HG03103 (cell line): ENCODE measurements around the gene CACTIN.

Experiments used
- ATAC-seq: cut with Tn5 transposase; IDR thresholded peaks from one replicate; pipeline ENCODE4 v1.9.1; 2021; ENCODE audit warnings: low read depth; ENCODE audit not compliant: unreplicated experiment

The CACTIN gene

DNA sequence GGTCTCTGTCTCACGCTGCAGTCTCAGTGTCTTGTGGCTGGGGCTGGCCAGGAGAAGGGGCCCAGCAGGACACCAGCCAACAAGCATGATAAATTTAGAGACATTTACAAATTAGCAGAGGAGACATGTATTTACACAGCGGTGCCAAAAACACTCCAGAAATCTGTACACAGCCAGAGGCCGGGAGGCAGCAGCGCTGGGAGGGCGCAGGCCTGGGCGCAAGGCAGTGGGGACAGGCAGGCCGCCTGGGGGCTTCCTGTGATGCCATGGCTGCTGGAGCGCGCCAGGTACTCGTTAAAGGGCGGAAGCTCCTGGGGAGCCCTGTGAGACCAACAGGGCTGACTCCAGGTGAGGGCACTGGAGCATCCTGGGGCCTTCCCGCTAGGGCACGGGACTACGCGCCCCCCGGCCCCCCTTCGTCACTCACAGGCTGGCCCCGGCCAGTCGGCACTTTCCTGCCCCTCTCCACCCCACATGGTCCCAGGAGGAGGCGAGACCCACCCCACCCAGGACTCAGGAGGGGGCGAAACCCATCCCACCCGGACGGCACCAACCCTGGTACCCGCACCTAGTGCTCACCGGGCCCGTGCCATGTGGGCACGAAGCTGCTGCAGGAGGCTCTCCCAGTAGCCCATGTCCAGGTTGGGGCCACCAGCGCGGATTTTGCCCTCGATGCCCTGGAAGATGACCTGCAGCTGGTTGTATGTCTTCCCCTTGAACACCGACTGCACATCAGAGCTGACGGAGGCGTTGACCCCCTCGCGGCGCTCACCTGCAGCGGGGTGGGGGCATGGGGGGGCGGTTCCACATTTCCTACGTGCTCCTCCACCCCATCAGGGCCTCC is 12.6 kb downstream of the CACTIN start:
- no peak for ATAC-seq

DNA sequence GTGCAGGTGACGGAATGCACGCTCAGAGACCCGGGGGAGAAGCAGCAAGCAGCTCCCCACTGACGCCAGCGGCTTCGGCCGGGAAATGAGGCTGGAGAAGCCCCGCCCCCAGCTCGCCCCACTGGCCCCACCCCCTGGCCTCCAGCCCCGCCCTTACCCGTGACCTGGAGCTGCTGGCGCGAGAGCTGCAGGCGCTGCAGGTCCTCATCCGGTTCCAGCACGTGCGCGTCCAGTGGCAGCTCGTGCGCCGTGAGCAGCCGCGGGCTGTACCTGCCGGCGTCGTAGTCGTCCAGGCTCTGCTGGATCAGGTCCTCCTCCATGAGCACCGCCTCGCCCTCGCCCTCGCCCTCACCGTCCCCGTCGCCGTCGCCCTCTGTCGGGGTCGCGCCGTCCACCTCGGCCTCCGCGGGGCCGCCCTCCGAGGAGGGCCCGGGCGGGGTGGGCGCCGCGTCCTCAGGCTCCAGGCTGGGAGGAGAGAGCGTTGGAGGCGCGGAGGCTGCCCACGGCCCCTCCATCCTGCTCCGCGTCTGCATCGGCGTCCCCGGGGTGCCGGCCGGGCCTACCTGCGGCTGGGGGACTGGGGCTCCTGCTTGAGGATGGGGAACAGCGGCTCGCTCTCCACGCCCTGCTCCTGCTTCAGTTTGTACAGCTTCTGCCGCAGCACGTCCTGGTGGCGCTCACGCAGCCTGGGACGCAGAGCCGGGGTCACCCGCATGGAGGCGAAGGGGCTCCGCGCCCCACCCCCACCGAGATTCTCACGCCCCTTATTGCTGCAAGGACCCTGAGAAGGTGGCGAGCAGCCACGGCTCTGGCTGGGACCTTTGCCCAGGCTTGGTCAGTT is 13.5 kb downstream of the CACTIN start:
- no peak for ATAC-seq

DNA sequence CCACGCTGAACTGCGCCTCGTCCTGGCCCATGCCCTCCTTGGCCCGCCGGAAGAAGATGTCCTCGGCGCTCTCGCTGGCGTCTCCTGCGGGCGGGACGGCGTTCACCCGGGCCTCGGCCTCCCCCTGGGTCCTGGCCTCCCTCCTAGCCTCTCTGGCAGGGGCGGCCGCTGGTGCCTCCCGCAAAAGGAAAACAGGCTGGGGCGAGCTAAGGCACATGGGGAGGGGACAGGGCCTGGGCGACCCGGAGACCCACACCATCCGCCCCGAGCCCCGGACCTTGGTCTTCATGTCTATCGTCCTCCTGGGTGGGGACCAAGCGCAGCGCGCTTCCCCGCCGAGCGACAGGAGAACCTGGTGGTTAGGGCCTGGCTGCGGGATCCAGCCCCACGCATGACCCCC is 14.3 kb downstream of the CACTIN start:
- no peak for ATAC-seq

DNA sequence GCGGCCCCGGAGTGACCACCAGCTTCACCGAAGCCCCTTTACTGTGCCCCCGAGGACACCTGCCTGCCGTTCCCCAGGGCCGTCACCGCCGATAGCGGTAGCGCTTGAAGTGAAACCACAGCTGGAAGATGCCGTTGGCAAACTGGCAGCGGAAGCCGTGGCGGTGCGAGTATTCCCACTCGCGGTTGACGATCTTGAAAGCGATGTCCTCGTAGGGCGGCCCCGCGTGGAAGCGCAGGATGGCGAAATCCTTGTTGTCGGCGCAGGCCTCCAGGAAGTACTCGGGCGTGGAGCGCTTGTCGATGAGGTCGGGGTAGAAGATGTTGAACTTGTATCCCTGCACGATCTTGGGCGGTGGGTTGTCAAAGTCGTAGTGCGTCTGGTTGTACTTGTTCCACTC is 14.7 kb downstream of the CACTIN start:
- no peak for ATAC-seq

DNA sequence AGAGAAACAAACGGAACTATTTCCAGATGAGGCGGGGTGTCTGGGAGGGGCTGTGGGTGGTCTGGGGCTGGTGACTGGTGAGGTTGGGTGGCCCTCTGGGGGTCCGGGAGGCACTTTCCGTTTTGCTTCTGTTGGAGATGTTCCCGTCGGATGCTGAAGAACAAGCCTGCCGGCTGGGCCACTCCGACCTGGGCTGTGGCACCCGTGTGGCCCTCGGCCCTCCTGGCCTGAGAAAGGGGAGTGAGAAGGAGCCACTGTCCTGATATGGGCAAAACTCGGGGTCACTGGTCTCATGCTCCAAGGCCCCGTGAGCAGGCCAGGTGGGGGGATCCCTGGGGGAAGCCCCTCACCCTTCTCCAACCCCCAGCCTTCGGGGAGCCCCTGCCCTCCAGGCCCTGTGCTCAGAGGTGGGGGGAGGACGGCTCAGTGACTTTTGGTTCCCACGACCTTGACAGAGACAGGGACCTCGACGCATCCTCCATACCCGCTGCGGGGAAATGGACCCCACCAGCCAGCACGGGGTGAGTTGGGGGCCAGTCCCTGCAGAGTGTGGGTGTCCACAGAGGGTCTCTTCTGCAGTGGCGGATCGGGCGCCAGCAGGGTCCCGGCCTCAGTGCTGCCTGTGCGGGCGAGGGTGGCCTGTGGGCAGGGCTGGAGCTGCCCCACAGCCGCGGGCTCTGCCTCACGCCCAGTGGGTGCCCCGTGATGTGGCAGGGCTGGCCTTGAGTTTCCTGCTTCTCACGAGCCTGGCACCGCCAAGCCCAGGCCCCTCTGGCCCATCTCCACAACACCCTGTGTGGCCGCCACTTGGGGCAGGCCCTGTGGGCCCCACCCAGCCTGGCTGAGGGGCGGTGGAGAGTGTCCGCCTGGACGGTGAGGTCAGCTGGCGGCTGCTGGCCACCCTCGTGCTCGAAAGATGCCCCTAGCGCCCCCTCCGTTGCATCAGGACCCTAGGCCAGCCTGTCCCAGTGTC is 15.6 kb downstream of the CACTIN start:
- ATAC-seq: no peak

DNA sequence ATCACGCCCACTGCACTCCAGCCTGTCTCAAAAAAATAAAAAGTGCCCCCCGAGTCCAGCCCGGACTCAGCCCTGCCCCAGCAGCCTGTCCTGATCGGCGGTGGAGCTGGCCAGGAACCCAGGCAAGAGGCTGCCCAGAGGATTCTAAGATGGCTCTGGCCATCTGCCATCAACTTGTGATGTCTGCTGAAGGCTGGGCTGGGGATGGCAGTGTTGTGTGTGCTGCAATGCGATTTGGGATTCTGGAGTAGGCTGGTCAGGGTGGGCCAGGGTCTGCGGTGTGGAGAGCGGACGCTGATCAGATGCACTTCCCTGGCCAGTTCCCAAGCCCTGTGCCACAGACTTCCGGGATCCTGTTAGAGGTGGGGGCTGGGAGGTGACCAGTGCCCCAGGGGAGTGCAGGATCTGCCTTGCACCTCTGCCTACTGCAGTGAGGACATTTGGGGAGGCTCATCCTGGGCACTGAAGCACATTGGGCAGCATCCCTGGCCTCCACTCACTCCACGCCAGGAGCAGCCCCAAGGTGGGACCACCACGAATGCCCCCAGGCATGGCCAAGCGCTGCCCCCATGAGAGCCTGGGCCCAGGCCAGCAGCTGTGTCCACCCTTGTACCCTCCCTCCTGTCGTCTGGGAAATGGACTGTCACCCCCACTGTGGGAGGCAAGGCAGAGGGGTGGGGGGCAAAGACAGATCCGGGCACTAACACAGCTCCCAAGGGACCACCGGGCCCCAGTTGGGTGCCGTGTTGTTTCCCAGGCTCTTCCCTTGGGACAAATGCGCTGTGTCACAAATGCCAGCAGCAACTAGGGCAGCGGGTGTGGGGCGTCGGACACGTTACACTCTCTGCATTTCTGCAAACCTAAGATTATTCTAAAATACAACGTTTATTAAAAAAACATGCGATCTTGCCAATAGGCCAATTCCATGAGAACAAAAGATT is 16.5 kb downstream of the CACTIN start:
- ATAC-seq: no peak

DNA sequence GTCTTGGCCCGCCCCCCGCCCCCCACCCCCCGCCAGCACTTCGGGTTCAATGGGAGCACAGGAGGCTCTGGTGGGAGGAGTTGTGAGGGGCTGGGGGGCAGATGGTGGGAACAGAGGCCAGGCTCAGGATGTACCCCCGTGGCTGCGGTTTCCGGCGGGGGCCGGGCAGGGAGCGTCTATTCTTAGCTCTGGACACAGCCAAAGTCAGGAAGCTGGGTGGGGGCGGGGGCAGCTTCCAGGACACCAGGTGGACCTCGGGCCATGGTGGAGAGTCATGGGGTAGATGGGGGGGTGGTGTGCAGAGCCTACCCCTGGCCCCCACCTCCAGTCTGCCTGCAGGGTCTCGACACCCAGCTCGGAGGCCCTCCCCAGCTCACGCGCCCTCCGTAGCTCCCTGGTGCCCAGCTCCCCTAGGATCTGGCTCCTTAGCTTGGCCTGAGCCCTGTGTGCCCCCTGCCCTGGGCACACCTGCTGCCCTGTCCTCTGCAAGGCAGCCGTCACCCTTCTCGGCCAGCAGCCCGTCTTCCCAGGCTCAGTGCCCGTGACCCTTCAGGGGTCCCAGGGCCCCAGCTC is 17.8 kb downstream of the CACTIN start:
- no peak for ATAC-seq

DNA sequence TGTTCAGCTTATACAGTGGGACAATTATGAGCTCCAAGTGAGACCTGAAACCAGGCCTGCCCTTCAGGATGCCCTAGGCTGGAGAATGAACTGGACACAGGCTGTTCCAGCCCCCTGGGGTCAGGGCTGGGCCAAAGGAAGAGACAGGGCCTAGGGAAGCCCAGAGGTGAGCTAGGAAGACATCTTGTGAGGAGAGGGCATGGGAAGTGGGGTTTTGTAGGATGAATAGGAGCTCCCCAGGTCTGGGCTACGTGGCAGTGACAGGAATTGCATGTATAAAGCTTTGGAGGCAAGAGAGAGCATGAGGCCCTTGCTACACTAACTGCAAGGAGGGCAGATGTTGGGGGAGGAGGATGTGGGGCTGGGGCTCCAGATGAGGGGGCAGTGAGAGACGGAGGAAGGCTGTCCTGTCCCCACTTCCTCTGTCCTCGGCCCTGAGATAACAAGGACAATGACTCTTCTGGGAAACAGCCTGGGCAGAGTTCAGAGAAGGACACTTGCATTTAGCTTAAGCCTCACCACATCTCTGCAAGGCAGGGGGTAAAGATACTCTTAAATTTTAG is 18.4 kb downstream of the CACTIN start:
- ATAC-seq: no peak

DNA sequence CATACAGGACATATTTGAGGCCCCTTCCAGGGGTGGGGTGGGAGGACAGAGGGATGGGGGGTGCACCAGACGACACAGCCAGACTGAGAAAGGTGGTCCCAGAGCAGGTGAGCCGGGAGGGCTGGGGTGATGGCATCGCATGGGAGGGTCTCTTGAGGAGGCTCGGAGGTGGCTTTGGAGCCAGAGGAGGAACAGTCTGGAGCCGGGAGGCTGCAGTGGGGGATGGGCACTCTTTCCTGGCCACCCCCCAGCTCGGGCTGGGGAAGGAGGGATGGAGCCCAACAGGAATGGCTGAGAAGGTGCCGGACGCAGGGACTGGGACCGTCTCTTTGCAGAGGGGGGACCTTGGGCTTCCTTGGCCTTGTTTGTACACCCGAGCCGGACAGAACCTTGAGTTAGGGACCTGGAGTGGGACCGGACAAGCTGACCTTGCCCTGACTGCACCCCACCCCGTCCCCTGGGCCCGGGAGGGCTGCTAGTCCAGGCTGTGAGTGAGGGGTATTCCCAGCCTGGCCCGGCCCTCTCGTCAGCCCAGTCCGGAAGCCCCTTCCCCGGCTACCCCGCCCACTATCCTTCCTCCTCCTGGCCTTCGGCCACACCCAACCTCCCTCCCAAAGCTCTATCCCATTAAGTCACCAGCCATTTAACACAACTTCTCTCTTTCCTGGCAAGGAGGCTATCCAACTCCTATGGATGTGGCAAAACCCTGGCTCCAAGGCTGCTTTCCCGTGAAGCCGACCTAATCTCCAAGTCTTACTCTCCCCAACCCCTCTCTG is 19.1 kb downstream of the CACTIN start:
- no peak for ATAC-seq

DNA sequence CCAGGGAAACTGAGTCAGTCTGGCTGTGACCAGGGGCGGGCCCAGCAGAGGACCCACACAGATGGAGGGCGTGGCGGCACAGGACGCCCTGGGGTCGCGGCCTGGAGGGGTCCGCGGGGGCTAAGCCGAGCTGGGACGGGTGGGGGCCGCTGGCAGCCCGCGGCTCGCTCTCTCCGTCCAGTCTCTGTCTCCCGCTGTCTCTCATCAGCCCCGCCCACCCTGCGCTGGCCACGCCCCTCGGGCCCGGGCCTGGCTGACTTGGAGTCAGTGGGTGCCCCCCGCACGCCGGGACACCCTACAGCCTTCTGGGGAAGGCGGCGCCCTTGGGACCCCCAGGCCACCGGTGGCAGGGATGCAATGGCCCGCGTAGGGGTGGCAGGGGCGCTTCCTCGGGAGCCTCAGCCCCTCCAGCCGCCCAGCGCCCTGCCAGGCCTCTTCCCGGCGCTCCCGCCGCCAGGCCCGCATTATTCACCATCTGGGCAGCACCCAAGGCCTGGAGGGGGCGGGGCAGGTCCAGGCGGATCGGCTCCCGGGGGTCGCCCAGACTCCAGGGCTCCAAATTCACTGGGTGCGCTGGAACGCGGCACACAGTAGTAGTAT is 19.8 kb downstream of the CACTIN start, which contains the start of gene TBXA2R:
TBXA2R (minus strand) TSS at position 186 of the 600 bp plus-strand sequence. CDS start 6,241 bp downstream, outside the sequence.
- ATAC-seq: no peak

DNA sequence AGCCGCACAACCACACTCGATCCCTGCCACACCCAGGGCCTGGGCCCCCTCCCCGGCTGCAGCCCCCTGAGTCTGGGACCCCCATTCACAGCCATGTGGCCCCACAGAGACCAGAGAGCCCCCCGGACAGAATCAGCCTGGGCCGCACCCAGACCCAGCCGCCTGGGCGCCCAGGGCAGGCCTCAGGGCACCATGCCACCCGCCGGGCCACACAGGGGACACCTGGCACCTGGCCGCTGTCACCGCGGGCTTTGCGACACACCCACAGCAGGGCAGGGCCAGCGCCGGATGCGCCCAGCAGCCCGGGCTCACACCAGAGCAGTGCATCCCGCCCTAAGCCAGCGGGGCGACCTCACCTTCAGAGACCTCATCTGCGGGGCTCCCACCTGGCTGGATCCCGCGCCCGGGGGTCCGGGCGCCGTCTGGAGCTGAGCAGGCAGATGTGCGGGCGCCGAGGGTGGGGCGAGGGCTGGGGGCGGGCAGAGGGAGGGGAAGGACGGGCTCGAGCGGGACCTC is 20.4 kb downstream of the CACTIN start:
- no peak for ATAC-seq

DNA sequence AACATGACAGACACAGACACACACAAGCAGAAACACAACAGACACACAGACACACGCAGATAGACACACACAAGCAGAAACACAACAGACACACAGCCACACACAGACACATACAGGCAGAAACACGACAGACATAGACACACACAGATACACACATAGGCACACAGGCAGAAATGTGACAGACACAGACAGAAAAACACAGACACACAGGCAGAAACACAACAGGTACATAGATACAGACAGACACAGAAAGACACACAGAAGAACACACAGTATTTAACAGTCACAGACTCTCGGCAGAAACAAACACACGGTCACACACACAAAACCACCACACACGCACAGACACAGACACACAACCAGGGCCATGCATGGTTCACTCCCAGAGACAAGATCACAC is 20.8 kb downstream of the CACTIN start:
- ATAC-seq: no peak

DNA sequence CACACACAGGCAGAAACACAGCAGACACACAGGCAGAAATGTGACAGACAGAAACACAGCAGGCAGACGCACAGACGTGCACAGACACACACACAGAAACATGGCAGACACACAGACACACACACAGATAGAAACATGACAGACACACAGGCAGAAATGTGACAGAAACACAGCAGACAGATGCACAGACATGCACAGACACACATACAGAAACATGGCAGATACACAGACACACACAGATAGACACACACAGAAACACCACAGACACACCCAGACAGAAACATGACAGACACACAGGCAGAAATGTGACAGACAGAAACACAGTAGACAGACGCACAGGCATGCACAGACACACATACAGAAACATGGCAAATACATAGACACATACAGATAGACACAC is 21.2 kb downstream of the CACTIN start:
- no peak for ATAC-seq

DNA sequence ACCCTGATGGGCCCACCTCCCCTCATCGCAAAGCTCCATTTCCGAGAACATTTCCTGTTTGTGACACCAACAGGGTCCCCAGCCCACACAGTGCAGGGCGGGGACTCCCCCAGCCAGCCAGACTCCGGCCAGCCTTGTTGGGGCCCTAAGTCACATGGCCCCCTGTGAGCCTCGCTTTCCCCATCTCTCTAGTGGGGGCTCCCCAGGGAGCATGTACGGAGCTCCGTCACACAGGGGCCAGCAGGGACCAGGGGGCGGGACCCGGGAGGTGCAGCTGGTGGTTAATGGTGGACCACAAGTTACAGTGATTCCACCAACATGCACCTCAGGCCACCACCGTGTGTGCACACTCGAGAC is 21.6 kb downstream of the CACTIN start:
- ATAC-seq: no peak

DNA sequence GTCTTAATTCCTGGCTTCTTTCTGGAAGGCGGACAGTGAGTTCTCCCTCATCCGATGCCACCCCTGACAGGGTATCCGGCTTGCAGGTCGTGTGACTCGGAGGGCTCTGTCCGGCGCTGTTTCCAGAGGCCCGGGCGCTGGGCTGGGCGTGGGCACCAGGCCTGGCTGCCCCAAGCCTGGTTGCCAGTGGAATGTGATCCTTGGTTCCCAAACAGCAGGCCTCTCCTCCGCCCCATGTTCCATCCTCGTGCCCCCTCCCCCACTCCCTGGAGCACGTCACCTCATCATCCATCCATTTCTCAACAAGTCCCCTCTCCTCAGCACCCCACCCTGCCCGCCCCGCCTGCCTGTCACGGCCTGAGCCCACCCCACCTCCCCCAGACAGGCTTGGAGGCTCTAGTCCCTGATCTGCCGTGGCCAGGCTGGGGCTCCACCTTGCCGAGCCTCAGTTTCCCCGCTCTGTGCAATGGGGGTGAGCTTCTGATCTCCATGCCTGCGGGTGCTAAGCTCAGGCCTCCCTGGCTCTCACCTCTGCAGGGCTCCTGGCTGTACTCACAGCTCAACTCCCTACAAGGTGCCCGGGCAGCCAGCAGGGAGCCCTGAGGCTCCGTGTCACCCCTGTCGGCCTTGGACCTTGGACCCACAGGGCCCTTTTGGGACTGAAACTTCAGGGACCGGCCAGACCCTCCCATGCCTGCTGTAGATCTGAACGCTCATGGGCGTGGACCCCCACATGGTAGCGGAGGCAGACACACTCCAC is 22.2 kb downstream of the CACTIN start:
- no peak for ATAC-seq

DNA sequence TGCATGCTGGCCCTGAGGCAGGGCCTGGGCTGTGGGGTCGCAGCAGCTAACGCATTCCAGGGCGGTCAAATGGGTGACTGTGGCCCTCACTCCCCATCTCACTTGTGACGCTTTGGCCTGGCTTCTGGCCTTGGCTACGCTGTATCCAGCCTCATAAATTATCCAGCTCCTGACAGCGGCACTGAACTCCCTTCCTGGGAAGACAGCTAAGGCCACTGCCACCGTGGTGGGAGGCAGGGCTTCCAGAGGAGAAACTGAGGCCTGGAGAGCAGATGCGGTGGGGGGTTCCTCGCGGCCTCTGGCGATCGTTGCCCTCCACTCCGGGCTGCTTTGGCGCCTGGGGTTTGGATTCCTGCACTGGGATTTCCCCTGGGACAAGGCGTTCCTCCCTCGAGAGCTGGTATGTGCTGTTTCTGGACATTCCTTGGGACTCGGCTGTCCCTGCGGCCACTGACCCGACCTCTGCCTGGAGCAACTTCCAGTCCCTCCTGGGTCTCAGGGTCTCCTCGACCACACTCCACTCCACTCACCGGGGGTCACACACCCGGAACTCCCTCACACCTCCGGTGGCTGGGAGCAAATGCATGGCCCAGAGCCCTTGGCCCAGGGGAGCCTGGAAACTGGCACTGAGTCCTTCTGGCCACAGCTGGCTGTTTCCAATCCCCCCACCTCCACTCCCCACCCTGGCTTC is 23.3 kb downstream of the CACTIN start:
- no peak for ATAC-seq
